Measurements from ENCODE around the gene CUX1.

DNA sequence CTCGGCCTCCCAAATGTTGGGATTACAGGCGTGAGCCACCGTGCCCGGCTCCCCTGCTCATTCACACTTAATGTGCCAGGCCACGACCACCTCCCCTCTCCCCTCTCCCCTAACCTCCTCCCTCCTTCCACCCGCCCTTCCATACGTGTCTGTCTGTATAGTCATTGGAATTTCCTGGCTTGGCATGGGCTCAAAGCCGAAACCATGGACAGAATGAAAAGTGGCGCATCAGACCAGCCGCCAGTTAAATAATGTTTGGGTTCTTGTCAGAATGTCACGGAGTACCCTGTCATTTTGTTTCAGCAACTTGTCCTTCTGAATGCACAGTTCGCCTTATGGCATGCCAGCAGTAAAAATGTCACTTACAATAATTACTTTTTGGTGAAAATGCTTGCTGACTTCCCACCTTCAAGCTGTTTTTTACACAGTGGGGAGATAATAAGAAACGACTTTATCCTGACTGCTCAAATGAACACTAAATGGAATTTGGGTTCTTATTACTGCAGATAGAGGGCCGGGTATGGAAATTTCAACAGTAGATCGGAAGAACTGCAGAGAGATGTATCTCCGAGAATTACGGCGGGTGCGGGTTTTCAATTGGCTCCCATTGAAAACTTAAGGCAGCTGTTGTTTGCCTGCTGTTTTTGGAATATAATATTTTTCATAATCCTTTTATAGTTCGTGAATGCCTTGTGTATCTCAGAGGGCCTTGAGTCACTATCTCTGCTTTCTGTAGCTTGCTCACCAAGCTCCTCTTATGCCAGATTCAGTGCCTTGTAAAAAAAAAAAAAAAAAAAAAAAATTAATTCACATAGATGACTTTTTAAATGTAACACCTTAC, 403.8 kb downstream of the CUX1 start:
- TF ChIP-seq EZH2phosphoT487 (IDR thresholded peaks at IDR 0.05; ENCODE audit: low read length) (no peak), EZH2 (optimal IDR thresholded peaks at IDR 0.05; ENCODE audit: low read depth, low read length) (no peak)
- TF ChIP-seq, protein P1, sequence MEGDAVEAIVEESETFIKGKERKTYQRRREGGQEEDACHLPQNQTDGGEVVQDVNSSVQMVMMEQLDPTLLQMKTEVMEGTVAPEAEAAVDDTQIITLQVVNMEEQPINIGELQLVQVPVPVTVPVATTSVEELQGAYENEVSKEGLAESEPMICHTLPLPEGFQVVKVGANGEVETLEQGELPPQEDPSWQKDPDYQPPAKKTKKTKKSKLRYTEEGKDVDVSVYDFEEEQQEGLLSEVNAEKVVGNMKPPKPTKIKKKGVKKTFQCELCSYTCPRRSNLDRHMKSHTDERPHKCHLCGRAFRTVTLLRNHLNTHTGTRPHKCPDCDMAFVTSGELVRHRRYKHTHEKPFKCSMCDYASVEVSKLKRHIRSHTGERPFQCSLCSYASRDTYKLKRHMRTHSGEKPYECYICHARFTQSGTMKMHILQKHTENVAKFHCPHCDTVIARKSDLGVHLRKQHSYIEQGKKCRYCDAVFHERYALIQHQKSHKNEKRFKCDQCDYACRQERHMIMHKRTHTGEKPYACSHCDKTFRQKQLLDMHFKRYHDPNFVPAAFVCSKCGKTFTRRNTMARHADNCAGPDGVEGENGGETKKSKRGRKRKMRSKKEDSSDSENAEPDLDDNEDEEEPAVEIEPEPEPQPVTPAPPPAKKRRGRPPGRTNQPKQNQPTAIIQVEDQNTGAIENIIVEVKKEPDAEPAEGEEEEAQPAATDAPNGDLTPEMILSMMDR (IDR thresholded peaks at IDR 0.05; ENCODE audit: low read length): no peak

Data from MM.1S (cell line).